Measurements from ENCODE around the gene CCDC89. TPM values are rescaled to one million over a fixed set of nuclear protein-coding genes. Genes with fewer than 3 reads are reported as not detected.

CCDC89 gene
- total and polyA plus RNA-seq, 2 experiments from 2014 or later = 0.31 TPM; not detected in 1

DNA sequence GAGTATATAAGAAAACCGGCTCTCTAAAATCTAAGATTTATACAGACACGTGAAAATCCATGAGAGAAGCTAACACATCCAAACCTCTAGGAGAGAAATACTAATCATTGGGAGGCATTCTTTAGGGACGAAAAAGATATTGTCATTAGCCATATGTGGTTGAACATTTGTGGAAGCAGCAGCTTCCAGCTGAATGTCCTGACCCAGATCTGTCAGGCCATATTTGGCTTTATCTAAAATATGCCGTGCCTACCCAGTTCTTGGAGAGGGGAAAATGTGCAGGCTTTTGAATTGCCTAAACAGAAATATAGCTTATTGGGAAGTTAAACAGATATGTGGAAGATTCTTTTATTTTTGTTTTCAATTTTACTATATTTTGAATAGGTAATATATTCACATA lies 6.4 kb downstream of the CCDC89 start:
- ATAC-seq = no peak
- H3K4me1 ChIP-seq (ENCODE audit: insufficient read depth) = peaks cover 12% of the 10 kb centered on the region
- no peaks in the 10 kb centered on the region for H3K9me2 ChIP-seq (ENCODE audit: insufficient read depth)
- H3K27ac ChIP-seq (ENCODE audit: low read depth) = no peak overlapping the region
- Mint-ChIP-seq H3K9me3 (no peaks in the 10 kb centered on the region), H3K27ac (no peak overlapping the region), H3K27me3 (ENCODE audit: insufficient read depth, low read depth, poor library complexity) (peaks cover 2% of the 10 kb centered on the region), H3K36me3 (ENCODE audit: low read depth) (no peaks in the 10 kb centered on the region), H3K4me1 (peaks cover 20% of the 10 kb centered on the region; the same call in 2 of the 3 replicates), H3K4me3 (no peak overlapping the region)
- TF ChIP-seq POLR2AphosphoS5 (IDR thresholded peaks at IDR 0.05; ENCODE audit: low read depth) (no peak), ZNF114 (CRISPR knock-in tag; IDR thresholded peaks at IDR 0.05) (no peak), JUNB (IDR thresholded peaks at IDR 0.05; ENCODE audit: unreplicated experiment) (no peak), EZH2phosphoT487 (IDR thresholded peaks at IDR 0.05; ENCODE audit: unreplicated experiment) (no peak), STAT1 (IDR thresholded peaks at IDR 0.05; ENCODE audit: unreplicated experiment) (no peak), EZH2 (IDR thresholded peaks at IDR 0.05; ENCODE audit: low read depth, unreplicated experiment) (no peak), ZNF331 (CRISPR knock-in tag; IDR thresholded peaks at IDR 0.05; ENCODE audit: low read depth) (no peak), CREB1 (CRISPR knock-in tag; IDR thresholded peaks at IDR 0.05; ENCODE audit: low read depth) (no peak), NANOG (IDR thresholded peaks at IDR 0.05; ENCODE audit: borderline replicate concordance) (no peak)
- TF ChIP-seq, protein P1, sequence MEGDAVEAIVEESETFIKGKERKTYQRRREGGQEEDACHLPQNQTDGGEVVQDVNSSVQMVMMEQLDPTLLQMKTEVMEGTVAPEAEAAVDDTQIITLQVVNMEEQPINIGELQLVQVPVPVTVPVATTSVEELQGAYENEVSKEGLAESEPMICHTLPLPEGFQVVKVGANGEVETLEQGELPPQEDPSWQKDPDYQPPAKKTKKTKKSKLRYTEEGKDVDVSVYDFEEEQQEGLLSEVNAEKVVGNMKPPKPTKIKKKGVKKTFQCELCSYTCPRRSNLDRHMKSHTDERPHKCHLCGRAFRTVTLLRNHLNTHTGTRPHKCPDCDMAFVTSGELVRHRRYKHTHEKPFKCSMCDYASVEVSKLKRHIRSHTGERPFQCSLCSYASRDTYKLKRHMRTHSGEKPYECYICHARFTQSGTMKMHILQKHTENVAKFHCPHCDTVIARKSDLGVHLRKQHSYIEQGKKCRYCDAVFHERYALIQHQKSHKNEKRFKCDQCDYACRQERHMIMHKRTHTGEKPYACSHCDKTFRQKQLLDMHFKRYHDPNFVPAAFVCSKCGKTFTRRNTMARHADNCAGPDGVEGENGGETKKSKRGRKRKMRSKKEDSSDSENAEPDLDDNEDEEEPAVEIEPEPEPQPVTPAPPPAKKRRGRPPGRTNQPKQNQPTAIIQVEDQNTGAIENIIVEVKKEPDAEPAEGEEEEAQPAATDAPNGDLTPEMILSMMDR (conservative IDR thresholded peaks at IDR 0.05; ENCODE audit: low read depth in 2 of 2) = no peak
- TF ChIP-seq, protein P2, sequence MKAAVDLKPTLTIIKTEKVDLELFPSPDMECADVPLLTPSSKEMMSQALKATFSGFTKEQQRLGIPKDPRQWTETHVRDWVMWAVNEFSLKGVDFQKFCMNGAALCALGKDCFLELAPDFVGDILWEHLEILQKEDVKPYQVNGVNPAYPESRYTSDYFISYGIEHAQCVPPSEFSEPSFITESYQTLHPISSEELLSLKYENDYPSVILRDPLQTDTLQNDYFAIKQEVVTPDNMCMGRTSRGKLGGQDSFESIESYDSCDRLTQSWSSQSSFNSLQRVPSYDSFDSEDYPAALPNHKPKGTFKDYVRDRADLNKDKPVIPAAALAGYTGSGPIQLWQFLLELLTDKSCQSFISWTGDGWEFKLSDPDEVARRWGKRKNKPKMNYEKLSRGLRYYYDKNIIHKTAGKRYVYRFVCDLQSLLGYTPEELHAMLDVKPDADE (IDR thresholded peaks at IDR 0.05) = no peak
- TF ChIP-seq, protein P3, sequence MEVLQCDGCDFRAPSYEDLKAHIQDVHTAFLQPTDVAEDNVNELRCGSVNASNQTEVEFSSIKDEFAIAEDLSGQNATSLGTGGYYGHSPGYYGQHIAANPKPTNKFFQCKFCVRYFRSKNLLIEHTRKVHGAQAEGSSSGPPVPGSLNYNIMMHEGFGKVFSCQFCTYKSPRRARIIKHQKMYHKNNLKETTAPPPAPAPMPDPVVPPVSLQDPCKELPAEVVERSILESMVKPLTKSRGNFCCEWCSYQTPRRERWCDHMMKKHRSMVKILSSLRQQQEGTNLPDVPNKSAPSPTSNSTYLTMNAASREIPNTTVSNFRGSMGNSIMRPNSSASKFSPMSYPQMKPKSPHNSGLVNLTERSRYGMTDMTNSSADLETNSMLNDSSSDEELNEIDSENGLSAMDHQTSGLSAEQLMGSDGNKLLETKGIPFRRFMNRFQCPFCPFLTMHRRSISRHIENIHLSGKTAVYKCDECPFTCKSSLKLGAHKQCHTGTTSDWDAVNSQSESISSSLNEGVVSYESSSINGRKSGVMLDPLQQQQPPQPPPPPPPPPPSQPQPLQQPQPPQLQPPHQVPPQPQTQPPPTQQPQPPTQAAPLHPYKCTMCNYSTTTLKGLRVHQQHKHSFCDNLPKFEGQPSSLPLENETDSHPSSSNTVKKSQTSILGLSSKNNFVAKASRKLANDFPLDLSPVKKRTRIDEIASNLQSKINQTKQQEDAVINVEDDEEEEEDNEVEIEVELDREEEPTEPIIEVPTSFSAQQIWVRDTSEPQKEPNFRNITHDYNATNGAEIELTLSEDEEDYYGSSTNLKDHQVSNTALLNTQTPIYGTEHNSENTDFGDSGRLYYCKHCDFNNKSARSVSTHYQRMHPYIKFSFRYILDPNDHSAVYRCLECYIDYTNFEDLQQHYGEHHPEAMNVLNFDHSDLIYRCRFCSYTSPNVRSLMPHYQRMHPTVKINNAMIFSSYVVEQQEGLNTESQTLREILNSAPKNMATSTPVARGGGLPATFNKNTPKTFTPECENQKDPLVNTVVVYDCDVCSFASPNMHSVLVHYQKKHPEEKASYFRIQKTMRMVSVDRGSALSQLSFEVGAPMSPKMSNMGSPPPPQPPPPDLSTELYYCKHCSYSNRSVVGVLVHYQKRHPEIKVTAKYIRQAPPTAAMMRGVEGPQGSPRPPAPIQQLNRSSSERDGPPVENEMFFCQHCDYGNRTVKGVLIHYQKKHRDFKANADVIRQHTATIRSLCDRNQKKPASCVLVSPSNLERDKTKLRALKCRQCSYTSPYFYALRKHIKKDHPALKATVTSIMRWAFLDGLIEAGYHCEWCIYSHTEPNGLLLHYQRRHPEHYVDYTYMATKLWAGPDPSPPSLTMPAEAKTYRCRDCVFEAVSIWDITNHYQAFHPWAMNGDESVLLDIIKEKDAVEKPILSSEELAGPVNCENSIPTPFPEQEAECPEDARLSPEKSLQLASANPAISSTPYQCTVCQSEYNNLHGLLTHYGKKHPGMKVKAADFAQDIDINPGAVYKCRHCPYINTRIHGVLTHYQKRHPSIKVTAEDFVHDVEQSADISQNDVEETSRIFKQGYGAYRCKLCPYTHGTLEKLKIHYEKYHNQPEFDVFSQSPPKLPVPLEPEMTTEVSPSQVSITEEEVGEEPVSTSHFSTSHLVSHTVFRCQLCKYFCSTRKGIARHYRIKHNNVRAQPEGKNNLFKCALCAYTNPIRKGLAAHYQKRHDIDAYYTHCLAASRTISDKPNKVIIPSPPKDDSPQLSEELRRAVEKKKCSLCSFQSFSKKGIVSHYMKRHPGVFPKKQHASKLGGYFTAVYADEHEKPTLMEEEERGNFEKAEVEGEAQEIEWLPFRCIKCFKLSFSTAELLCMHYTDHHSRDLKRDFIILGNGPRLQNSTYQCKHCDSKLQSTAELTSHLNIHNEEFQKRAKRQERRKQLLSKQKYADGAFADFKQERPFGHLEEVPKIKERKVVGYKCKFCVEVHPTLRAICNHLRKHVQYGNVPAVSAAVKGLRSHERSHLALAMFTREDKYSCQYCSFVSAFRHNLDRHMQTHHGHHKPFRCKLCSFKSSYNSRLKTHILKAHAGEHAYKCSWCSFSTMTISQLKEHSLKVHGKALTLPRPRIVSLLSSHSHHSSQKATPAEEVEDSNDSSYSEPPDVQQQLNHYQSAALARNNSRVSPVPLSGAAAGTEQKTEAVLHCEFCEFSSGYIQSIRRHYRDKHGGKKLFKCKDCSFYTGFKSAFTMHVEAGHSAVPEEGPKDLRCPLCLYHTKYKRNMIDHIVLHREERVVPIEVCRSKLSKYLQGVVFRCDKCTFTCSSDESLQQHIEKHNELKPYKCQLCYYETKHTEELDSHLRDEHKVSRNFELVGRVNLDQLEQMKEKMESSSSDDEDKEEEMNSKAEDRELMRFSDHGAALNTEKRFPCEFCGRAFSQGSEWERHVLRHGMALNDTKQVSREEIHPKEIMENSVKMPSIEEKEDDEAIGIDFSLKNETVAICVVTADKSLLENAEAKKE (CRISPR knock-in tag; IDR thresholded peaks at IDR 0.05) = no peak
- TF ChIP-seq, protein P4, sequence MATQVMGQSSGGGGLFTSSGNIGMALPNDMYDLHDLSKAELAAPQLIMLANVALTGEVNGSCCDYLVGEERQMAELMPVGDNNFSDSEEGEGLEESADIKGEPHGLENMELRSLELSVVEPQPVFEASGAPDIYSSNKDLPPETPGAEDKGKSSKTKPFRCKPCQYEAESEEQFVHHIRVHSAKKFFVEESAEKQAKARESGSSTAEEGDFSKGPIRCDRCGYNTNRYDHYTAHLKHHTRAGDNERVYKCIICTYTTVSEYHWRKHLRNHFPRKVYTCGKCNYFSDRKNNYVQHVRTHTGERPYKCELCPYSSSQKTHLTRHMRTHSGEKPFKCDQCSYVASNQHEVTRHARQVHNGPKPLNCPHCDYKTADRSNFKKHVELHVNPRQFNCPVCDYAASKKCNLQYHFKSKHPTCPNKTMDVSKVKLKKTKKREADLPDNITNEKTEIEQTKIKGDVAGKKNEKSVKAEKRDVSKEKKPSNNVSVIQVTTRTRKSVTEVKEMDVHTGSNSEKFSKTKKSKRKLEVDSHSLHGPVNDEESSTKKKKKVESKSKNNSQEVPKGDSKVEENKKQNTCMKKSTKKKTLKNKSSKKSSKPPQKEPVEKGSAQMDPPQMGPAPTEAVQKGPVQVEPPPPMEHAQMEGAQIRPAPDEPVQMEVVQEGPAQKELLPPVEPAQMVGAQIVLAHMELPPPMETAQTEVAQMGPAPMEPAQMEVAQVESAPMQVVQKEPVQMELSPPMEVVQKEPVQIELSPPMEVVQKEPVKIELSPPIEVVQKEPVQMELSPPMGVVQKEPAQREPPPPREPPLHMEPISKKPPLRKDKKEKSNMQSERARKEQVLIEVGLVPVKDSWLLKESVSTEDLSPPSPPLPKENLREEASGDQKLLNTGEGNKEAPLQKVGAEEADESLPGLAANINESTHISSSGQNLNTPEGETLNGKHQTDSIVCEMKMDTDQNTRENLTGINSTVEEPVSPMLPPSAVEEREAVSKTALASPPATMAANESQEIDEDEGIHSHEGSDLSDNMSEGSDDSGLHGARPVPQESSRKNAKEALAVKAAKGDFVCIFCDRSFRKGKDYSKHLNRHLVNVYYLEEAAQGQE (IDR thresholded peaks at IDR 0.05; ENCODE audit: unreplicated experiment) = no peak
- H3K4me3 ChIP-seq = no peak overlapping the region
- H3F3A ChIP-seq (replicated peaks; ENCODE audit: low read depth) = no peaks in the 10 kb centered on the region
- no peaks in the 10 kb centered on the region for H3K79me2 ChIP-seq (replicated peaks; ENCODE audit: insufficient read depth)
- no peak overlapping the region for H2AFZ ChIP-seq
- no peak for DNase-seq (ENCODE audit: low spot score)
- H4K20me1 ChIP-seq (replicated peaks; ENCODE audit: insufficient read depth) = no peaks in the 10 kb centered on the region
- H3K4me2 ChIP-seq = no peak overlapping the region
- no peaks in the 10 kb centered on the region for H3K36me3 ChIP-seq (ENCODE audit: insufficient read depth)
- H3K27me3 ChIP-seq (ENCODE audit: insufficient read depth) = 0 out of 2 replicates have a peak, but pooled peaks cover 6% of the 10 kb centered on the region

All from GM23338 (cell line).